HG03442 (cell line): ENCODE results near the gene ATP6V1B1.
"Not testable (repeated sequence)": the region's sequence is repeated elsewhere in the genome, so short reads cannot be mapped to it uniquely, and the experiment has no call there.

Source experiments
- ATAC-seq: cut with Tn5 transposase; IDR thresholded peaks from one replicate; pipeline ENCODE4 v1.9.1; 2021; ENCODE audit warnings: mild to moderate bottlenecking, moderate library complexity; ENCODE audit not compliant: unreplicated experiment

The ATP6V1B1 gene

GRCh38 chr2:71005271-71006202, 69.8 kb downstream of the ATP6V1B1 start:
- no peak for ATAC-seq

- ATAC-seq: no peak
These were observed 70.6 kb downstream of the ATP6V1B1 start for GRCh38 chr2:71006323-71006722.

- ATAC-seq: no peak
These were observed 71.5 kb downstream of the ATP6V1B1 start for GRCh38 chr2:71006955-71007799.

- no peak for ATAC-seq
These were observed 72.6 kb downstream of the ATP6V1B1 start for GRCh38 chr2:71008342-71008741.

GRCh38 chr2:71011786-71012185, 76.1 kb downstream of the ATP6V1B1 start:
- ATAC-seq: not testable (repeated sequence)
